ENCODE measurements around the gene B4GAT1.

- TF ChIP-seq YY1 (IDR thresholded peaks at IDR 0.05; ENCODE audit: insufficient read depth, insufficient read length) (no peak), ZNF274 (IDR thresholded peaks at IDR 0.05; ENCODE audit: low read depth, low read length) (no peak), SUZ12 (IDR thresholded peaks at IDR 0.05; ENCODE audit: extremely low read depth, insufficient read depth, insufficient read length) (no peak)
Measured at GRCh38 chr11:66332371-66333219, 14.8 kb downstream of the B4GAT1 start.

Data from NT2/D1 (cell line).